CD4-positive, alpha-beta T cell (primary cell): ENCODE results near the gene PIP4K2A. TPM values are rescaled to one million over a fixed set of nuclear protein-coding genes. Genes with fewer than 3 reads are reported as not detected.

Experiments
- ATAC-seq: fragments of 200-7000 bp; cut with Tn5 transposase; one replicate; pipeline ENCODE4 v1.10.0; 2022; ENCODE audit warnings: mild to moderate bottlenecking; ENCODE audit not compliant: poor library complexity
- CTCF ChIA-PET: fragments of 350-600 bp; sonication (Branson Sonifier 250); formaldehyde crosslinking; loops from one replicate; lab custom pipeline; 2021; ENCODE audit warnings: antibody characterized with exemption, inconsistent platforms; lab: Charles Lee
- POLR2A ChIA-PET: fragments of 350-600 bp; sonication (Branson Sonifier 250); formaldehyde crosslinking; loops from one replicate; lab custom pipeline; 2021; ENCODE audit warnings: antibody characterized with exemption, inconsistent platforms; lab: Charles Lee
- DNase-seq, 14 experiments: peaks; one replicate each; pipeline ENCODE4 v3.0.0-alpha.2; 2013 to 2020; ENCODE audit warnings: mixed read lengths in 2 of 14
- H3K27ac ChIP-seq, 2 donors: one replicate each; pipeline versions ENCODE4 v1.5.1 to v1.7.0; 2013; ENCODE audit warnings: low read length in 2 of 2, low read depth in 1 of 2, mild to moderate bottlenecking in 1 of 2
- H3K27me3 ChIP-seq, 2 experiments: 1 replicate in 1 of 2; 2 replicates in 1 of 2; pipeline versions ENCODE4 v1.6.1 to v1.7.0; 2013; ENCODE audit warnings: low read length in 2 of 2, control low read depth in 1 of 2, mild to moderate bottlenecking in 1 of 2, moderate library complexity in 1 of 2; ENCODE audit not compliant: insufficient read depth in 2 of 2, control insufficient read depth in 1 of 2
- H3K36me3 ChIP-seq: one replicate; pipeline ENCODE4 v1.6.1; 2013; ENCODE audit warnings: low read length, control low read depth; ENCODE audit not compliant: insufficient read depth
- H3K4me1 ChIP-seq: one replicate; pipeline ENCODE4 v1.6.1; 2013; ENCODE audit warnings: low read length, control low read depth; ENCODE audit not compliant: insufficient read depth
- H3K4me3 ChIP-seq: one replicate; pipeline ENCODE4 v1.5.1; 2013; ENCODE audit warnings: mild to moderate bottlenecking, low read length, moderate library complexity
- H3K9me3 ChIP-seq, 2 experiments: 1 replicate in 1 of 2; 2 replicates in 1 of 2; pipeline versions ENCODE4 v1.6.1 to v1.7.0; 2013; ENCODE audit warnings: low read length in 2 of 2, mild to moderate bottlenecking in 2 of 2, control low read depth in 1 of 2, moderate library complexity in 1 of 2; ENCODE audit not compliant: control insufficient read depth in 1 of 2, insufficient read depth in 1 of 2
- H3K27ac Mint-ChIP-seq: one replicate; pipeline ENCODE4 v1.8.0; 2020; ENCODE audit warnings: mixed read lengths
- H3K27me3 Mint-ChIP-seq: one replicate; pipeline ENCODE4 v1.8.0; 2021; ENCODE audit warnings: mixed read lengths
- H3K36me3 Mint-ChIP-seq: one replicate; pipeline ENCODE4 v1.8.0; 2021; ENCODE audit warnings: low read depth, mixed read lengths
- H3K4me1 Mint-ChIP-seq: one replicate; pipeline ENCODE4 v1.8.0; 2021; ENCODE audit warnings: low read depth, mixed read lengths
- H3K4me3 Mint-ChIP-seq: one replicate; pipeline ENCODE4 v1.8.0; 2020; ENCODE audit warnings: mild to moderate bottlenecking, mixed read lengths
- H3K9me3 Mint-ChIP-seq: one replicate; pipeline ENCODE4 v1.8.0; 2020; ENCODE audit warnings: mixed read lengths
- intact Hi-C, 2 experiments: fragments of 100-400 bp; cut with DNase I in 1 of 2; cut with micrococcal nuclease in 1 of 2; formaldehyde crosslinking; loops; one replicate each; pipeline versions ENCODE4 v1.15.1 to v1.9.0; 2023 to 2025; cut with DNase I, micrococcal nuclease
- total RNA-seq, 174 experiments: library from RNA in 2 of 174; stranded (reverse) in 2 of 174; gene quantifications; one replicate each; pipeline ENCODE4 v1.2.3 and lab custom pipeline; 2021 to 2026
- TF ChIP-seq, protein P1 (sequence below): fragments of 200-600 bp; IDR thresholded peaks from one replicate; pipeline ENCODE4 v1.8.0; 2022; ENCODE audit warnings: antibody characterized with exemption, mild to moderate bottlenecking

PIP4K2A gene
- total RNA-seq, 2 experiments from 2014 or later = 75.4 to 87.2 TPM

- peak overlapping the region; percentile 54 for H3K4me3 Mint-ChIP-seq
- Histone ChIP-seq H3K9me3 (no peaks in the 10 kb centered on the region), H3K4me3 (no peak overlapping the region), H3K4me1 (peaks cover 72% of the 10 kb centered on the region), H3K36me3 (no peaks in the 10 kb centered on the region), H3K27ac (peak overlapping the region in 1 of 2 donors; percentile 14), H3K27me3 (no peaks in the 10 kb centered on the region)
- CTCF ChIA-PET = no interaction called here
- ATAC-seq (no peak), DNase-seq (no peak)
- POLR2A ChIA-PET = interaction anchor here (1.1 to 1.6 kb wide), 3 partner anchors 11 to 320 kb away, joined by 3 to 4 read pairs (median 4); no protein-coding TSS in a partner anchor
- intact Hi-C loops = no loop called here
- no peaks in the 10 kb centered on the region for H3K27me3 Mint-ChIP-seq
- H3K9me3 Mint-ChIP-seq = no peaks in the 10 kb centered on the region
- peaks cover 30% of the 10 kb centered on the region for H3K36me3 Mint-ChIP-seq
- H3K4me1 Mint-ChIP-seq = peaks cover 90% of the 10 kb centered on the region
- TF ChIP-seq, protein P1, sequence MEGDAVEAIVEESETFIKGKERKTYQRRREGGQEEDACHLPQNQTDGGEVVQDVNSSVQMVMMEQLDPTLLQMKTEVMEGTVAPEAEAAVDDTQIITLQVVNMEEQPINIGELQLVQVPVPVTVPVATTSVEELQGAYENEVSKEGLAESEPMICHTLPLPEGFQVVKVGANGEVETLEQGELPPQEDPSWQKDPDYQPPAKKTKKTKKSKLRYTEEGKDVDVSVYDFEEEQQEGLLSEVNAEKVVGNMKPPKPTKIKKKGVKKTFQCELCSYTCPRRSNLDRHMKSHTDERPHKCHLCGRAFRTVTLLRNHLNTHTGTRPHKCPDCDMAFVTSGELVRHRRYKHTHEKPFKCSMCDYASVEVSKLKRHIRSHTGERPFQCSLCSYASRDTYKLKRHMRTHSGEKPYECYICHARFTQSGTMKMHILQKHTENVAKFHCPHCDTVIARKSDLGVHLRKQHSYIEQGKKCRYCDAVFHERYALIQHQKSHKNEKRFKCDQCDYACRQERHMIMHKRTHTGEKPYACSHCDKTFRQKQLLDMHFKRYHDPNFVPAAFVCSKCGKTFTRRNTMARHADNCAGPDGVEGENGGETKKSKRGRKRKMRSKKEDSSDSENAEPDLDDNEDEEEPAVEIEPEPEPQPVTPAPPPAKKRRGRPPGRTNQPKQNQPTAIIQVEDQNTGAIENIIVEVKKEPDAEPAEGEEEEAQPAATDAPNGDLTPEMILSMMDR = no peak
- peak overlapping the region; percentile 79 for H3K27ac Mint-ChIP-seq
These were observed 71.3 kb downstream of the PIP4K2A start for GRCh38 chr10:22643116-22643515.

GRCh38 chr10:22641743-22642142 lies 72.6 kb downstream of the PIP4K2A start:
- ATAC-seq = no peak
- Mint-ChIP-seq H3K4me3 (no peak overlapping the region), H3K36me3 (peaks cover 36% of the 10 kb centered on the region), H3K9me3 (no peaks in the 10 kb centered on the region), H3K27ac (peak overlapping the region; percentile 79), H3K27me3 (no peaks in the 10 kb centered on the region), H3K4me1 (peaks cover 90% of the 10 kb centered on the region)
- Histone ChIP-seq H3K36me3 (no peaks in the 10 kb centered on the region), H3K4me3 (no peak overlapping the region), H3K4me1 (peaks cover 71% of the 10 kb centered on the region), H3K27me3 (no peaks in the 10 kb centered on the region), H3K27ac (no peak overlapping the region), H3K9me3 (no peaks in the 10 kb centered on the region)
- TF ChIP-seq, protein P1 = no peak
- intact Hi-C loops = no loop called here
- no peak for DNase-seq
- CTCF ChIA-PET = interaction anchor here (0.6 kb wide), 1 partner anchor 1179 kb away, joined by 3 read pairs; no protein-coding TSS in a partner anchor
- POLR2A ChIA-PET = interaction anchor here (1.0 to 2.4 kb wide), 3 partner anchors 10 to 40 kb away, joined by 3 to 6 read pairs (median 3); no protein-coding TSS in a partner anchor

GRCh38 chr10:22640359-22640758 lies 74.0 kb downstream of the PIP4K2A start:
- Mint-ChIP-seq H3K27ac (peak overlapping the region; percentile 79), H3K4me3 (peak overlapping the region; percentile 54), H3K4me1 (peaks cover 92% of the 10 kb centered on the region), H3K9me3 (no peaks in the 10 kb centered on the region), H3K27me3 (no peaks in the 10 kb centered on the region), H3K36me3 (peaks cover 40% of the 10 kb centered on the region)
- Histone ChIP-seq H3K27me3 (no peaks in the 10 kb centered on the region), H3K27ac (no peak overlapping the region), H3K9me3 (no peaks in the 10 kb centered on the region), H3K4me3 (no peak overlapping the region), H3K36me3 (peaks cover 4% of the 10 kb centered on the region), H3K4me1 (peaks cover 74% of the 10 kb centered on the region)
- intact Hi-C loops = no loop called here
- TF ChIP-seq, protein P1 = no peak
- DNase-seq = no peak
- no peak for ATAC-seq
- CTCF ChIA-PET = interaction anchor here (0.6 to 0.7 kb wide), 3 partner anchors 9 to 66 kb away, joined by 3 to 5 read pairs (median 3); no protein-coding TSS in a partner anchor
- POLR2A ChIA-PET = interaction anchor here (1.1 to 2.4 kb wide), 3 partner anchors 28 to 72 kb away, joined by 3 to 6 read pairs (median 5); no protein-coding TSS in a partner anchor
